SK-N-SH treated with all-trans-retinoic acid at 6 μM for 48 hours (cell line): ENCODE results near the gene VEPH1.
A peak's percentile ranks its signal among the peaks of the same experiment; 100 is the strongest.

Source experiments
- ARNTL ChIP-seq: fragments of 450-650 bp; formaldehyde crosslinking; IDR thresholded peaks from 2 replicates; pipeline ENCODE4 v1.5.0; 2020; ENCODE audit warnings: low read depth, mild to moderate bottlenecking, moderate library complexity, borderline replicate concordance
- RARB ChIP-seq: fragments of 250-450 bp; sonication (Bioruptor Pico); IDR thresholded peaks from 2 replicates; pipeline ENCODE4 v1.8.0; 2021; ENCODE audit warnings: mild to moderate bottlenecking, moderate library complexity
- ZNF565 ChIP-seq: fragments of 450-650 bp; formaldehyde crosslinking; conservative IDR thresholded peaks from 2 replicates; pipeline ENCODE4 v1.5.0; 2020; ENCODE audit warnings: low read depth, mild to moderate bottlenecking, moderate library complexity
- TF ChIP-seq, protein P1 (sequence below): fragments of 250-450 bp; sonication (Bioruptor Pico); IDR thresholded peaks from 2 replicates; pipeline ENCODE4 v1.8.0; 2021; ENCODE audit warnings: low read depth, mild to moderate bottlenecking, moderate library complexity, borderline replicate concordance
- TF ChIP-seq, protein P2 (sequence below): fragments of 250-450 bp; sonication (Bioruptor Pico); IDR thresholded peaks from 2 replicates; pipeline ENCODE4 v1.5.0; 2020; ENCODE audit warnings: mild to moderate bottlenecking, moderate library complexity
- TF ChIP-seq, protein P3 (sequence below): fragments of 250-450 bp; sonication (Bioruptor Pico); IDR thresholded peaks from 2 replicates; pipeline ENCODE4 v1.8.0; 2020; ENCODE audit warnings: mild to moderate bottlenecking, moderate library complexity, borderline replicate concordance

DNA sequence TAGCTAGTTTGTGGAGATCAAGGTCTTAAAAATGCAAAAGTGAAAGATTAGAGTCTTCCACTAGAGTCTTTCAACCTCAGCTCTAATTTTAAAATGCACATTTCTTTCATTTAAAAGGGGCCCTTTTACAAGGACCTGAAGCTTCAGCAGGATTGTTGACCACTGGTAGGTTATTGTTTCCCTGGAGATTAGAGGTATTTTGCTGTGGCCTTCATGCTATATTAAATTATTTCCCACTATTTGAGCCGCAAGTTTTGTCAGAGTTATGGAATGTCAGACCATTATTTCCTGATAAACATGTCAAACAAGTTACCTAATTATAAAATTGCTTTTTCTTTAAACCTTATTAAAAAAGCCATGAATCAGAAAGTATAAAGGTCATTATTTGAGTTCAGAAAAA lies 240.2 kb downstream of the VEPH1 start:
- no peak for TF ChIP-seq RARB (CRISPR knock-in tag)
- TF ChIP-seq, protein P1, sequence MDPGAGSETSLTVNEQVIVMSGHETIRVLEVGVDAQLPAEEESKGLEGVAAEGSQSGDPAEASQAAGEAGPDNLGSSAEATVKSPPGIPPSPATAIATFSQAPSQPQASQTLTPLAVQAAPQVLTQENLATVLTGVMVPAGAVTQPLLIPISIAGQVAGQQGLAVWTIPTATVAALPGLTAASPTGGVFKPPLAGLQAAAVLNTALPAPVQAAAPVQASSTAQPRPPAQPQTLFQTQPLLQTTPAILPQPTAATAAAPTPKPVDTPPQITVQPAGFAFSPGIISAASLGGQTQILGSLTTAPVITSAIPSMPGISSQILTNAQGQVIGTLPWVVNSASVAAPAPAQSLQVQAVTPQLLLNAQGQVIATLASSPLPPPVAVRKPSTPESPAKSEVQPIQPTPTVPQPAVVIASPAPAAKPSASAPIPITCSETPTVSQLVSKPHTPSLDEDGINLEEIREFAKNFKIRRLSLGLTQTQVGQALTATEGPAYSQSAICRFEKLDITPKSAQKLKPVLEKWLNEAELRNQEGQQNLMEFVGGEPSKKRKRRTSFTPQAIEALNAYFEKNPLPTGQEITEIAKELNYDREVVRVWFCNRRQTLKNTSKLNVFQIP (CRISPR knock-in tag), result peak; percentile 41; the same call in 1 of the 2 replicates
- TF ChIP-seq ARNTL (CRISPR knock-in tag), result no peak
- TF ChIP-seq ZNF565, result no peak
- TF ChIP-seq, protein P2, sequence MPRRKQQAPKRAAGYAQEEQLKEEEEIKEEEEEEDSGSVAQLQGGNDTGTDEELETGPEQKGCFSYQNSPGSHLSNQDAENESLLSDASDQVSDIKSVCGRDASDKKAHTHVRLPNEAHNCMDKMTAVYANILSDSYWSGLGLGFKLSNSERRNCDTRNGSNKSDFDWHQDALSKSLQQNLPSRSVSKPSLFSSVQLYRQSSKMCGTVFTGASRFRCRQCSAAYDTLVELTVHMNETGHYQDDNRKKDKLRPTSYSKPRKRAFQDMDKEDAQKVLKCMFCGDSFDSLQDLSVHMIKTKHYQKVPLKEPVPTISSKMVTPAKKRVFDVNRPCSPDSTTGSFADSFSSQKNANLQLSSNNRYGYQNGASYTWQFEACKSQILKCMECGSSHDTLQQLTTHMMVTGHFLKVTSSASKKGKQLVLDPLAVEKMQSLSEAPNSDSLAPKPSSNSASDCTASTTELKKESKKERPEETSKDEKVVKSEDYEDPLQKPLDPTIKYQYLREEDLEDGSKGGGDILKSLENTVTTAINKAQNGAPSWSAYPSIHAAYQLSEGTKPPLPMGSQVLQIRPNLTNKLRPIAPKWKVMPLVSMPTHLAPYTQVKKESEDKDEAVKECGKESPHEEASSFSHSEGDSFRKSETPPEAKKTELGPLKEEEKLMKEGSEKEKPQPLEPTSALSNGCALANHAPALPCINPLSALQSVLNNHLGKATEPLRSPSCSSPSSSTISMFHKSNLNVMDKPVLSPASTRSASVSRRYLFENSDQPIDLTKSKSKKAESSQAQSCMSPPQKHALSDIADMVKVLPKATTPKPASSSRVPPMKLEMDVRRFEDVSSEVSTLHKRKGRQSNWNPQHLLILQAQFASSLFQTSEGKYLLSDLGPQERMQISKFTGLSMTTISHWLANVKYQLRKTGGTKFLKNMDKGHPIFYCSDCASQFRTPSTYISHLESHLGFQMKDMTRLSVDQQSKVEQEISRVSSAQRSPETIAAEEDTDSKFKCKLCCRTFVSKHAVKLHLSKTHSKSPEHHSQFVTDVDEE (CRISPR knock-in tag), result no peak
- TF ChIP-seq, protein P3, sequence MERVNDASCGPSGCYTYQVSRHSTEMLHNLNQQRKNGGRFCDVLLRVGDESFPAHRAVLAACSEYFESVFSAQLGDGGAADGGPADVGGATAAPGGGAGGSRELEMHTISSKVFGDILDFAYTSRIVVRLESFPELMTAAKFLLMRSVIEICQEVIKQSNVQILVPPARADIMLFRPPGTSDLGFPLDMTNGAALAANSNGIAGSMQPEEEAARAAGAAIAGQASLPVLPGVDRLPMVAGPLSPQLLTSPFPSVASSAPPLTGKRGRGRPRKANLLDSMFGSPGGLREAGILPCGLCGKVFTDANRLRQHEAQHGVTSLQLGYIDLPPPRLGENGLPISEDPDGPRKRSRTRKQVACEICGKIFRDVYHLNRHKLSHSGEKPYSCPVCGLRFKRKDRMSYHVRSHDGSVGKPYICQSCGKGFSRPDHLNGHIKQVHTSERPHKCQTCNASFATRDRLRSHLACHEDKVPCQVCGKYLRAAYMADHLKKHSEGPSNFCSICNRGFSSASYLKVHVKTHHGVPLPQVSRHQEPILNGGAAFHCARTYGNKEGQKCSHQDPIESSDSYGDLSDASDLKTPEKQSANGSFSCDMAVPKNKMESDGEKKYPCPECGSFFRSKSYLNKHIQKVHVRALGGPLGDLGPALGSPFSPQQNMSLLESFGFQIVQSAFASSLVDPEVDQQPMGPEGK (CRISPR knock-in tag), result 0 out of 2 replicates have a peak, but pooled peaks have one; percentile 35
